ENCODE results near the gene LCORL.
"Not testable (repeated sequence)": the region's sequence is repeated elsewhere in the genome, so short reads cannot be mapped to it uniquely, and the experiment has no call there.

LCORL gene

DNA sequence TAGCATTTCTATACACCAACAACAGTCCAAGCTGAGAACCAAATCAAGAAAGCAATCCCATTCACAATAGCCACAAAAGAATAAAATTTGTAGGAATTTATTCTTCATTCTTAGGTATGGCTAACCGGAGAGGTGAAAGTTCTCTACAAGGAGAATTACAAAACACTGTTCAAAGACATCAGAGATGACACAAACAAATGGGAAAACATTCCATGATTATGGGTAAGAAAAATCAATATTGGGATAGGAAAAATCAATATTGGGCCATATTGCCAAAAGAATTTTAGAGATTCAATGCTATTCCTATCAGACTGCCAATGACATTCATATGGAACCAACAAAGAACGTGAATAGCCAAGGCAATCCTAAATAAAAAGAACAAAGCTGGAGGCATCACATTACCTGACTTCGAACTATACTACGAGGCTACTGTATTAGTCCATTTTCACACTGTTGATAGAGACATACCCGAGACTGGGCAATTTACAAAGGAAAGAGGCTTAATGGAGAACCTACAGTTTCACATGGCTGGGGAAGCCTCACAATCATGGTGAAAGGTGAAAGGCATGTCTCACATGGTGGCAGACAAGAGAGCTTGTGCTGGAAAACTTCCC lies 161.7 kb downstream of the LCORL start:
- in situ Hi-C loops (cut with MboI; ENCODE audit: low sequenced_read_pairs), result no loop called here

DNA sequence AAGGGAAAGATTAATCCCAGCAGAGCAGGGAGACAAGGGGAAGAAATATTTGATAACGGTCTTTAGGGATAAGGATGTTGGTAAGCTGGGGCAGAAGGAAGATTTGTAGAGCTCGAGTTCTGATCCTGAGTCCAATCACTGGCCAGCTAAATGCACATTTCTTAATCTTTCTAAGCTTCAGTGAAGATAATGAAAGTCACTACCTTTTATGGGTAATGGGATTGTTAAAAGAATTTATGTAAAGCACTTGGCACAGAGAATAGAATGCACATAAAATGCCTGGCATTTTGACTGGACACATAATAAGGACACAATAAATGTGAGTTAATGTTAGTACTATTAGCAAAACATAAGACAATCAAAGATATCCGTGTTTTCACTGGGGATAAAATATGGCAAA lies 167.5 kb downstream of the LCORL start:
- in situ Hi-C loops (cut with MboI; ENCODE audit: low sequenced_read_pairs), result no loop called here

DNA sequence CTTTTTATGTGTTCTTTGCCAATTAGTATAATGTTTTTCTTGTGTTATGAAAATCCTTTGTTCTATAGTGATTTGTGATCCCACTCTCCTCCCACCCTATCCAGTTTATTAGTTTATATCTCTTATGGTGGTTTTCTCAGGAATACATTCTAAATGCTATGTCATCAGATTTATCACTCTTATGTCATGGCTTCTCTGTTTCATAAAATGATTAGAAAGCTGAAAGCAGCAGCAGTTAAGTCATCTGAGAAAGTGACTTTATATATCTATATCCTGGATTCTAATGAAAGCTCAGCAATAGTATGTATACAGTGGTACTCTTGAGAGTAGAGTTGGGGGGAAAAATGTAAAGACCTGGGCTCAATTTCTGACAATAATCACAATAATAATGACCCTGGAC lies 169.6 kb downstream of the LCORL start:
- in situ Hi-C loops (cut with MboI; ENCODE audit: low sequenced_read_pairs), result no loop called here

DNA sequence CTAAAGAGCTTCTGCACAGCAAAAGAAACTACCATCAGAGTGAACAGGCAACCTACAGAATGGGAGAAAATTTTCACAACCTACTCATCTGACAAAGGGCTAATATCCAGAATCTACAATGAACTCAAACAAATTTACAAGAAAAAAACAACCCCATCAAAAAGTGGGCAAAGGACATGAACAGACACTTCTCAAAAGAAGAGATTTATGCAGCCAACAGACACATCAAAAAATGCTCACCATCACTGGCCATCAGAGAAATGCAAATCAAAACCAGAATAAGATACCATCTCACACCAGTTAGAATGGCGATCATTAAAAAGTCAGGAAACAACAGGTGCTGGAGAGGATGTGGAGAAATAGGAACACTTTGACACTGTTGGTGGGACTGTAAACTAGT lies 171.3 kb downstream of the LCORL start:
- in situ Hi-C loops (cut with MboI; ENCODE audit: low sequenced_read_pairs), result not testable (repeated sequence)

DNA sequence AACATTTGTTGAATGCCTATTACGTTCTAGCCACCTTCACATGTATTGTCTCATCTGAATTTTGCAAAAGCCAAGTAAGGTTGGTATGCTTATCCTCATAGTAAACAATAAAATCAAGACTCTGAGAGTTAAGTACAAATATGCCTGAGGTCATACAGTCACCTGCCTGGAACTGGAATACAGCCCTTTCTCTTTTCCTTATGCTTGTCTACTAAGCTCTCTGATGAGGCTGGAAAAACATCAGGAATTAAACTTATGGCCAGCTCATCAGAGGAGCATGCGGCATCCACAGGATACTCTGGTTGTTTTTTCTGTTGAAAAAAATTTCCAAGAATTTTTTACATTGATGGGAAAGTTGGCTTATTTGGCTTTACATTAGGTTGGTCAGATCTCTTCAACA lies 175.3 kb downstream of the LCORL start:
- in situ Hi-C loops (cut with MboI; ENCODE audit: low sequenced_read_pairs), result no loop called here

DNA sequence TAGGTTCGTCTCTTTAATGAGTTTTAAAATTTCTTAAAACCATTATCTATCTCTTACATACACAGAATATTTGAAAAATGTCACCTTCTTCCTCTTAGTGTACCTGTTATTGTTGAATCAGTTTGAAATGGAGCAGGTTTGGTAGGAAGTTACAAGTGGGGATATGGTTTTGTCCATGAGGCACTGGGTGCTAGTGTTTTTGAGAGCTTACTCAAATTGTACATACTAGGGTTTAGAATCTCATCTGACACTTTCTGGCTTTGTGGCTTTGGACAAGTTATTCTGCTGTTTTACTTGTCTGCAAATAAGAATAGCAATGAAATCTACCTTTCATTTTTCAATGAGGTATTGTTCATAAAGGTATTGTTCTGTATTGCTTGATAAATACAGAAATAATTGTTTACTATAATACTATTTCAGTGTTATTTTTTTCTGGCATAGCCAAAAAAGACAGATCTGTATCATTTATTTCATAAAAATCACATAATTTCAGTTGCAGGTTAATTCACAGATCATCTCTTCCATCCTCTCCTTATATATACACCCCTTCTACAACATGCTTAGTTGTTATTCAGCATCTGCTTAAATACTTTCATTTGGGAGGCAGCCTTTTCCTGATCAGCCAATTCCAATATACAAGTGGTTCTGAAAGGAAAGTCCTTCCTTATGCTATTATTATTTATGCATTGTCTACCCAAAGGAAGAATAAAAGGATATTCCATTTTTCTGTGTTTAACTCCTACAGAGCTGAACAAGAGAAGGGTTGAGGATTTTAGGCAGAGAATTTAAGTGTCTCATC lies 197.5 kb downstream of the LCORL start:
- in situ Hi-C loops (cut with MboI; ENCODE audit: low sequenced_read_pairs), result no loop called here

DNA sequence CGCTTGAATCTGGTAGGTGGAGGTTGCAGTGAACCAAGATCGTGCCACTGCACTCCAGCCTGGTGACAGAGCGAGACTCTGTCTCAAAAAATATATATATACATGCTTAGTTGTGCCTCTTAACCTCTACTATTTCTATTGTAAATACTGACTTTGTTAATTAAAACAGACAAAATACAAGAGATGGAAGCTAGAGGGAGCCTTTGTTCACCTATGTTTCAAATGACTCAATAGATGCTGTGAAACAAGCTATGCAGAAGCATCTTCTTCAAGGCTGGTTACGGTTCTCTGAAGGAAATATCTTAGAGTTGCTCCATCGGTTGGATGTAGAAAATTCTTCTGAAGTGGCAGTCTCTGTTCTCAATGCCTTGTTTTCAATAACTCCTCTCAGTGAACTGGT lies 204.5 kb downstream of the LCORL start:
- in situ Hi-C loops (cut with MboI; ENCODE audit: low sequenced_read_pairs), result no loop called here

DNA sequence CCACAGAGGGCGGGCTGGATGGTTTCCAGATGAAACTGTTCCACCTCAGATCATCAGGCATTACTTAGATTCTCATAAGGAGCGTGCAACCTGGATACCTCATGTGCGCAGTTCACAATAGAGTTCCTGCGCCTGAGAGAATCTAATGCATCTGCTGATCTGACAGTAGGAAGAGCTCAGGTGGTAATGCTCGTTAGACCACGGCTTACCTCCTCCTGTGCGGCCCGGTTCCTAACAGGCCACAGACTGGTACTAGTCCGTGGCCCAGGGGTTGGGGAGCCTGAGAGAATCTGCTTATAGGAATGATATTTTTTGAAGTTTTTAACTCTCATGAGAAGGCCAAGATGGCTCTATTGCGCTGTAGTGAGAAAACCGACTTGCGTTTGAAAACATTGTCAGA lies 205.4 kb downstream of the LCORL start:
- in situ Hi-C loops (cut with MboI; ENCODE audit: low sequenced_read_pairs), result no loop called here

DNA sequence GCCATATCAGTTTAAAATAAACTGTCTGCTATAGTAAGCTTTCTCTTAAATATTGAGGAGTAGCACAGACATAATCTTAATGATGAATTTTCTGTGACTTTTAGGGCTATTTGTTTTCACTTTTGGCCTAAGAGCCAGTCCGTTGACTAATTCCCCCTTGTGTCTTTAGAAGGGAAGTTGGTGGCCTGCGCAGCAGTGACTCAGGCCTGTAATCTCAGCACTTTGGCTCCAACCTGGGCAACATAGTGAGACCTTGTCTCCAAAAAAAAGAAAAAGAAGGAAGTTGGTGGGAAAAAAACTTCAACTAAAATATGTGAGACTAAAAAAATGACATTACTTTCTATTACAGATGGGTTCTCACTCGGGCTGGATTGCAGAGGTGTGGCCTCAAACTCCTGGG lies 207.4 kb downstream of the LCORL start:
- in situ Hi-C loops (cut with MboI; ENCODE audit: low sequenced_read_pairs), result no loop called here

DNA sequence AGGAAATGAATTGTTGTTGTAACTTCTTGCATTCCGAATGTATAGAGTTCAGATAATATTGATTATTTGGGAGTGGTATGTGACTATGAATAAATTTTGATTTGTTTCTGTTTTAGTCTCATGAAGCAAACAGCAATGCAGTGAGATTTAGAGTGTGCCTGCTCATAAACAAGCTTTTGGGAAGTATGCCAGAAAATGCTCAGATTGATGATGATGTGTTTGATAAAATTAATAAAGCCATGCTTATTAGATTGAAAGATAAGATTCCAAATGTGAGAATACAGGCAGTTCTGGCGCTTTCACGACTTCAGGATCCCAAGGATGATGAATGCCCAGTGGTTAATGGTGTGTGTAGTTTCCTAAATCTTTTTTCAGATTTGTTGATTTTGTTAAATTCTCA lies 208.8 kb downstream of the LCORL start:
- in situ Hi-C loops (cut with MboI; ENCODE audit: low sequenced_read_pairs), result no loop called here

DNA sequence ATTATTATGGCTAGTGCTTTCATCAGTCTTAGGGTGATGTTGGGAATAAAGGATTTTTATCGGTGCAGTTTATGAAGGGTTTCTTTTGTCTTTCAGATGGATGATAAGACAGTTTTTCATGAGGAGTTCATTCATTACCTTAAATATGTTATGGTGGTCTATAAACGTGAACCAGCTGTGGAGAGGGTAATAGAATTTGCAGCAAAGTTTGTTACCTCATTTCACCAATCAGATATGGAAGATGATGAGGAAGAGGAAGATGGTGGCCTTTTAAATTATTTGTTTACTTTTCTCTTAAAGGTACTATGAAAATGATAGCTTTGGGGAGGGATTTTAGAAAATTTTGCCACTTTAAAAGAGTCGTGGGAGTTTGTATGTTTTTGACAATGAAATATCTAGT lies 209.4 kb downstream of the LCORL start:
- in situ Hi-C loops (cut with MboI; ENCODE audit: low sequenced_read_pairs), result no loop called here

DNA sequence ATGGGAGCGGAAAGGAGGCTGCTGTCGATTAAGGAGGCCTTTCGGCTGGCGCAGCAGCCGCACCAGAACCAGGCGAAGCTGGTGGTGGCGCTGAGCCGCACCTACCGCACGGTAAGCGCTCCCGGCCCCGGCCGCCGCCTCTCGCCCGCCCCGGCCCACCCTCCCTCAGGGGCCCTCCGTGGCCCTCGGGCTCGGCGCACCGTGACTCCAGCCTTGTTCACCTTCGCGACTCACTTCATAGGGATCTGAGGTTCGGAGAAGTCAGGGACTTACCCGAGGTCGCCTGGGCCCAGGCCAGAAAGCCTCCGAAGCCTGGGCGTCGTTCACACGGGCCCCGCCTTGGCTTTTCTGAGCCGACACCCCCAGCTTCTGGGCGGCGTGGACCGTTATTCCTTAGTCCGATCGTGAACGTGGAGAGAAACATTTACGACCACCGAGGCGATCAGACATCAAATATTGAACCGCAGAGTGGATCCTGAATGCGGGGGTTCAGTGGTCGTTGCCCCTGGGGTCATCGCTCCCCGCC lies 210.4 kb downstream of the LCORL start:
- in situ Hi-C loops (cut with MboI; ENCODE audit: low sequenced_read_pairs), result no loop called here

DNA sequence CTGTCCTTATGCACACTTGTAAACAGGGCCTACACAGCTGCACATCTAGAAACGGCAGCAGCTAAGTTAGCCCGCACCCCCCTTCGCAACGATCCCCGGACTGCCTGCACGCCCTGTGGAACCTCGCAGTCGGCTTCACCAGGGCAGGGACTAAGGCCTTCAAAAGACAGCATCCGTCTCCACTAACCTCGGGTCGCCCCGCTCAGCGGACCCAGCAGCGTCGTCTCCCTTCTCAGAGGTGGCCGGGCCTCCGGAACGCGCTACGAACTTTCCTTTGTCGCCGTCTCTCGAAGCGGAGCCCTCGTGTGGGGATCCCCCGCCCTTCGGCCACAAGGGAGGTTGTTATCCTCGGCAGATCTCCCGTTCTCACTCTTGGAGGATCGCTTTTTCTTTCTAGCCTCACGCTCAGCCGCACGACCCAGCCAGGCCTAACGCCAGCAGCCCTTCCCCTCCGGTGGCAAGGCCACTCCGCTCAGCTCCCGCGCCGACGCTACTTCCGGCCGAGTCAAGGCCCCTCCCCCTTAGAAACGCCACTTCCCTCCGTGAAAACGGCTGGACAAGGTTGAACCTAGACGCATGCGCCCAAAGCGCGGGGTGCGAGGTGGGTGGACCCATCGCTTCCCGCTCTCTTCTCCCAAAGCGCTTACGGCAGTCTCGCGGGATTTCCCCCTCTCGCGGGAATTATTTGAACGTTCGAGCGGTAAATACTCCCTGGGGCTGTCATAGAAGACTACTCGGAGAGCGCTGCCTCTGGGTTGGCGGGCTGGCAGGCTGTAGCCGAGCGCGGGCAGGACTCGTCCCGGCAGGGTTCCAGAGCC lies 211.1 kb downstream of the LCORL start, which contains the start of the genes DCAF16 and NCAPG:
Gene DCAF16, minus strand, starts transcription at position 498 of the 818 bp plus-strand sequence. CDS start 6,616 bp downstream, outside the sequence.
Gene NCAPG, plus strand, starts transcription at position 720 of the 818 bp plus-strand sequence. CDS start 99 bp downstream, outside the sequence.
- in situ Hi-C loops (cut with MboI; ENCODE audit: low sequenced_read_pairs), result no loop called here

DNA sequence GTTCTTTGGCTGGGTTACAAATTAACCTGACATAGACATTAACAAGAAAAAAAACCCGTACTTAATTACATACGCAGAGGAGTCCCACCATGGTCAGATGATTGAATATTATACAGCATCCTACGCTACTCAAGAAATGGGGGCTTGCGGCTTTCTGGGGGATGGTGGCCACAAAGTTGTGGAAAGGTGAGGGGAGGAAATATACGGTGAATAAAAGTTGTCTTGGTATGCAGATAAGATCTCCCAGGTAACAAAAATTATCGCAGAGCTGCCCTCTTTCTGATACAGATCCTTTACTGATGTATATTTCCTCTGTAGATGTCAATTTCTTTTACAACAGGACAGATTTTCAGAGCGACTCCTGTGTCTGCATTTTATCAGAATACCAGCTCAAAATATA lies 211.9 kb downstream of the LCORL start:
- in situ Hi-C loops (cut with MboI; ENCODE audit: low sequenced_read_pairs), result no loop called here

DNA sequence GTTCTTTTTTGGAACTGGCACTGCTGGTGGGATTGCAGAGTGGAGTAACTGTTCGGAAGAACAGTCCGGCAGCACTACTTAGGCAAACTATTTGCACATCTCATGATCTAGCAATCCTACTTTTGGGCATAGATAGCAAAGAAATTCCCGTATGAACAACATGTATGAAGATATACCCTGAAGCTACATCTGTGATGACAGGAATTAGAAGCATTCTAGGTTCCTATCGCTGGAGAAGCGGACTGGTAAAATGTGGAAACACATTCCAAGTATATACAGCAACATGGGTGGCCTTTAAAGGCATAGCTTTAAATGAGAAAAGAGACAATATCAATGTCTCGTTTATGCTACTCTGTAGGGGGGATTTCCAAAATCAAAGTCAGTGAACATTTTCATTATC lies 214.1 kb downstream of the LCORL start:
- in situ Hi-C loops (cut with MboI; ENCODE audit: low sequenced_read_pairs), result no loop called here

DNA sequence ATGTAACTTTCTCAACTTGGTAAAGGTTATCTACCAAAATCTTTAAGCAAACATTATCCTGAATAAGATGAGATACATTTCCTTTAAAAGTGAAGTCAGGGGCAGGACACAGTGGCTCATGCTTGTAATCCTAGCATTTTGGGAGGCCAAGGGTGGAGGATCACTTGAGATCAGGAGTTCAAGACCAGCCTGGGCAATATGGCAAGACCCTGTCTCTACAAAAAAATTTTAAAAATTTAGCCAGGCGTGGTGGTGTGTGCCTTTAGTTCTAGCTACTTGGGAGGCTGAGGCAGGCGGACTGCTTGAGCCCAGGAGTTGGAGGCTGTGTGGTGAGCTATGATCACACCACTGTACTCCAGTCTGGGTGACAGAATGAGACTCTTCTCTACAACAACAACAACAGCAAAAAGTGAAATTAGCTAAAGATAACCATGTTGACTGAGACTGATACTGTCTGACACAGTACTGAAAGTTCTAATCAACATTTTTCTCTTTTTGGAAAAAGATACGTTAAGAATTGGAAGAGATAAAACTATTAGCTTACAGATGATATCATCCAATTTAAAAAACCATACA lies 215.9 kb downstream of the LCORL start:
- in situ Hi-C loops (cut with MboI; ENCODE audit: low sequenced_read_pairs), result no loop called here

DNA sequence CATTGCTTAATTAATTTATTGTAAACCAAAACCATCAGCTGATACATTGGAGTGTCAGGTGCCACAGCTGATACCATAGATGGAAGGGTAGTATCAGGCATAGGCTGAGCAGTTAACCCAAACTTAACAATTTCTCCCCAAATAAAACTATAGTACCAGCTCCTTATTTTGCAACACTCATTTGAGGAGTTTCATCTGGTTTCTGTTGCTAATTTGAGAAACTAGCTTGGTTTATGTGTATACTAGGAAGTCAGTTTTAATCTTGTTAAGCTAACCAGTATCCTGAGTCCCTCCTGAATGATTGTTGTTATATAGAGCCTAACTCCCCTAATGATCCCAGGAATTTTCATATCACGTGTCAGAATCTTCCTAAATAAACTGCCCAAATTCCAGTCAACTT lies 223.7 kb downstream of the LCORL start:
- in situ Hi-C loops (cut with MboI; ENCODE audit: low sequenced_read_pairs), result no loop called here

DNA sequence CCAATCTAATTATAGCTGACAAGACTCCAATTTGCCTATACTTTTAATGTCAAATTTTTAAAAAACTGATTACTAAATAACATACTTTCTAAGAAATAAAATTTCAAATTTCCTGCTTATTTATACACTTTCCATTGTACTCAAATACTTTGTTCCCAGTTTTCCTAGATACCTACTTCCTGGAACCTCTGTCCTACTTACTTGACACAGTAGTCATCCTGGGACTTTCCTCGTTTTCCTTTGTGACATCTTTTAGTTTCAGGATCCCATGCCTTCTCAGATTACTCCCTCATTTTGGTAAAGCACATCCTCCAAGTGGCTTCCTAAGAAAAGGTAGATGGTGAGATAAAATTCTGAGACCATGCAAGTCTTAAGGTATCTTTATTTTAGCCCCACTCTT lies 226.8 kb downstream of the LCORL start:
- in situ Hi-C loops (cut with MboI; ENCODE audit: low sequenced_read_pairs), result no loop called here

All from hTERT RPE-1 (cell line).